ENCODE results near the gene TCL1A.

The TCL1A gene

DNA sequence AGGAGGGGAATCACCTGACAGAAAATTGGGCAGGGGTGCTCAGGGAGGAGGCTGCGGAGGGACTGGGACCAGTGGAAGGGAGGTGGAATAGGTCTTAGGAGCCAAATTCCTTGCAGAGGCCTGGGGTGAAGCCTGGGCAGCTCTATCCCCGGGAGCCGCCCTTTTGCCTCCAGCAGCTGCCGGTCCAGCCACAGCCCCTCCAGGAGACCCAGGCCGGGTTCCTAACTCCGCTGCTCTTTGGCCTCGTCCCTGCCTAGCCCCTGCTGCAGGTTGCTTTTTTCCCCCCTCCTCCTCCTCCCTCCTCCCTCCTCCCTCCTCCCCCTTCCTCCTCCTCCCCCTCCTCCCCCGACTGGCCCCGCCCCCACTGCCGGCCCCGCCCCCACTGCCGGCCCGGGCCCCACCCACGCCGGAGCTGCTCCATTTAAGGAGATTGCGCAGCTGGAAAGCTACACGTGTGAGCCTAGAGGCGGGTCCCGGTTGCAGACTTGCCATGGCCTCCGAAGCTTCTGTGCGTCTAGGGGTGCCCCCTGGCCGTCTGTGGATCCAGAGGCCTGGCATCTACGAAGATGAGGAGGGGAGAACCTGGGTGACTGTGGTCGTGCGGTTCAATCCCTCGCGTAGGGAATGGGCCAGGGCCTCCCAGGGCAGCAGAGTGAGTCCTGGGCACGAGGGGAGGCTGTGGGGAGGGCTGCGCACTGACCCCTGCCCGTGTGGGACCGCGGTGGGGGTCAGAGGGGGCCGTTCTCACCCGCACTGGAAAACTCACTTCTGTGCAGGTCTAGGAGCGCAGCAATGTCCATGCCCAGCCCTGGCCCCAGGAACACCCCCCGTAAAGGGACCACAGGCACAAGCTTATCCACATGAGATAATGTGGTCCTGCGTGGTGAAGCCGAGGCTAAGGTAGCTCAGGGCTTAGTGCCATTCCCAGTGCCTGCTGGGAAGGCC, 27.7 kb downstream of the TCL1A start, which contains the start of gene TCL1B:
Gene TCL1B (plus strand): TSS at position 449 of the 945 bp plus-strand sequence. CDS start 42 bp downstream, at position 491.
- H2AFZ ChIP-seq (ENCODE audit: low read depth, low read length), result no peak within 1 kb of the TSS
- H4K20me1 ChIP-seq (ENCODE audit: insufficient read depth, low read length), result no peaks in the 10 kb centered on the region
- DNase-seq, result no peak
- H3K27me3 ChIP-seq (ENCODE audit: insufficient read depth, low read length, poor library complexity), result no peaks in the 10 kb centered on the region
- H3K4me3 ChIP-seq (ENCODE audit: low read depth in 1 of 2, low read length in 2 of 2), result no peak within 1 kb of the TSS
- no peaks in the 10 kb centered on the region for H3K4me1 ChIP-seq (ENCODE audit: insufficient read depth, low read length)
- no peak for TF ChIP-seq EZH2 (IDR thresholded peaks at IDR 0.05; ENCODE audit: borderline replicate concordance, low read depth, low read length, severe bottlenecking)
- TF ChIP-seq, protein P1, sequence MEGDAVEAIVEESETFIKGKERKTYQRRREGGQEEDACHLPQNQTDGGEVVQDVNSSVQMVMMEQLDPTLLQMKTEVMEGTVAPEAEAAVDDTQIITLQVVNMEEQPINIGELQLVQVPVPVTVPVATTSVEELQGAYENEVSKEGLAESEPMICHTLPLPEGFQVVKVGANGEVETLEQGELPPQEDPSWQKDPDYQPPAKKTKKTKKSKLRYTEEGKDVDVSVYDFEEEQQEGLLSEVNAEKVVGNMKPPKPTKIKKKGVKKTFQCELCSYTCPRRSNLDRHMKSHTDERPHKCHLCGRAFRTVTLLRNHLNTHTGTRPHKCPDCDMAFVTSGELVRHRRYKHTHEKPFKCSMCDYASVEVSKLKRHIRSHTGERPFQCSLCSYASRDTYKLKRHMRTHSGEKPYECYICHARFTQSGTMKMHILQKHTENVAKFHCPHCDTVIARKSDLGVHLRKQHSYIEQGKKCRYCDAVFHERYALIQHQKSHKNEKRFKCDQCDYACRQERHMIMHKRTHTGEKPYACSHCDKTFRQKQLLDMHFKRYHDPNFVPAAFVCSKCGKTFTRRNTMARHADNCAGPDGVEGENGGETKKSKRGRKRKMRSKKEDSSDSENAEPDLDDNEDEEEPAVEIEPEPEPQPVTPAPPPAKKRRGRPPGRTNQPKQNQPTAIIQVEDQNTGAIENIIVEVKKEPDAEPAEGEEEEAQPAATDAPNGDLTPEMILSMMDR (IDR thresholded peaks at IDR 0.05; ENCODE audit: borderline replicate concordance, extremely low read depth, low read length, poor library complexity, severe bottlenecking), result no peak
- H3K4me2 ChIP-seq (ENCODE audit: insufficient read depth, low read length), result no peak within 1 kb of the TSS
- no peaks in the 10 kb centered on the region for H3K36me3 ChIP-seq (ENCODE audit: insufficient read depth, low read length)
- no peaks in the 10 kb centered on the region for H3K9me3 ChIP-seq (ENCODE audit: insufficient read depth, low read length, severe bottlenecking)
- no peak within 1 kb of the TSS for H3K27ac ChIP-seq (ENCODE audit: low read length)
- ATAC-seq (ENCODE audit: insufficient read depth, low read depth), result no peak
- H3K79me2 ChIP-seq (ENCODE audit: insufficient read depth, low read length), result no peaks in the 10 kb centered on the region
- no peak within 1 kb of the TSS for H3K9ac ChIP-seq (ENCODE audit: low read depth, low read length)

DNA sequence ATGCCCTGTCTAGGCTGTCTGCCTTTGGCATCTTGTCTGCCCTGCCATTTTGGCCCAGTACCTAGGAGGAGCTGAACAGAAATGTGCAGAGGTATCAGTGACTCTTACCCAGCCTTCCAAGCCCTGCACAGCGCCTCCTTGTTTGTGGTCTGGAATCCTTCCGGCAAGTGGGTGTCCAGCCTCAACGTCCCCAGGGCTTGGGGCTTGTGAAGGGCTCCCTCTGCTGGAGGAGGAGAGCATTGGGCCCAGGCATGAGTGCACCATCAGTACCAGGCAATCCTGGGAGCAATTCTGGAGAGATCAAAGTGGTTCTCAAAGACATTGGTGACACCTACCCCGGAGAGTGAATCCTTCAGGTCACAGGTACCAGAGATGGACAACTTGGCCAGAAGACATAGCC, 30.1 kb downstream of the TCL1A start:
- no peaks in the 10 kb centered on the region for H3K4me1 ChIP-seq (ENCODE audit: insufficient read depth, low read length)
- ATAC-seq (ENCODE audit: insufficient read depth, low read depth) (no peak), DNase-seq (peak; percentile 15)
- H3K9me3 ChIP-seq (ENCODE audit: insufficient read depth, low read length, severe bottlenecking), result no peaks in the 10 kb centered on the region
- H2AFZ ChIP-seq (ENCODE audit: low read depth, low read length), result no peak overlapping the region
- no peaks in the 10 kb centered on the region for H3K36me3 ChIP-seq (ENCODE audit: insufficient read depth, low read length)
- H3K4me2 ChIP-seq (ENCODE audit: insufficient read depth, low read length), result no peak overlapping the region
- H3K9ac ChIP-seq (ENCODE audit: low read depth, low read length), result no peak overlapping the region
- H4K20me1 ChIP-seq (ENCODE audit: insufficient read depth, low read length), result no peaks in the 10 kb centered on the region
- no peaks in the 10 kb centered on the region for H3K79me2 ChIP-seq (ENCODE audit: insufficient read depth, low read length)
- no peak overlapping the region for H3K4me3 ChIP-seq (ENCODE audit: low read depth in 1 of 2, low read length in 2 of 2)
- H3K27me3 ChIP-seq (ENCODE audit: insufficient read depth, low read length, poor library complexity), result no peaks in the 10 kb centered on the region
- no peak for TF ChIP-seq EZH2 (IDR thresholded peaks at IDR 0.05; ENCODE audit: borderline replicate concordance, low read depth, low read length, severe bottlenecking)
- TF ChIP-seq, protein P1 (IDR thresholded peaks at IDR 0.05; ENCODE audit: borderline replicate concordance, extremely low read depth, low read length, poor library complexity, severe bottlenecking), result peak; percentile 62
- no peak overlapping the region for H3K27ac ChIP-seq (ENCODE audit: low read length)

DNA sequence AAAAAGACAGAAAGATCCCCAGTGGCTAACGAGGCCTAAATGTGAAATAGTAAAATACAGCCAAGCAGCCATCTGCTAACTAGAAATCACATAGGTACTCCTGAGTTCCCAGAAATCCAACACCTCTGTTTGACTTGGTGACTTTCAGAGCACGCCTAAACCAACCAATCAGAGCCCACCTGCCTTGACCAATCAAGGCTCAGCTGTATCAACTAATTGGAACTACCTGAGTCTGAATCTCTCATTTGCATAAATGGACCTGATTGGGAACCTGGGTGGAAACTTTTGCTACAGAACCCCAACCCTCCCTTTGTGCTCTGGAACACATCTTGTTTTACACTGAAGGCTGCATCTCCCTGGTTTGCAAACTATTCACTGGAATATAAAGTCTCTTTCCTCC, 32.8 kb downstream of the TCL1A start:
- H3K4me1 ChIP-seq (ENCODE audit: insufficient read depth, low read length), result no peaks in the 10 kb centered on the region
- H3K9ac ChIP-seq (ENCODE audit: low read depth, low read length), result no peak overlapping the region
- no peaks in the 10 kb centered on the region for H3K9me3 ChIP-seq (ENCODE audit: insufficient read depth, low read length, severe bottlenecking)
- no peaks in the 10 kb centered on the region for H4K20me1 ChIP-seq (ENCODE audit: insufficient read depth, low read length)
- DNase-seq (no peak), ATAC-seq (ENCODE audit: insufficient read depth, low read depth) (no peak)
- no peak overlapping the region for H3K4me2 ChIP-seq (ENCODE audit: insufficient read depth, low read length)
- no peak overlapping the region for H3K27ac ChIP-seq (ENCODE audit: low read length)
- H3K79me2 ChIP-seq (ENCODE audit: insufficient read depth, low read length), result no peaks in the 10 kb centered on the region
- TF ChIP-seq, protein P1 (IDR thresholded peaks at IDR 0.05; ENCODE audit: borderline replicate concordance, extremely low read depth, low read length, poor library complexity, severe bottlenecking), result no peak
- no peak for TF ChIP-seq EZH2 (IDR thresholded peaks at IDR 0.05; ENCODE audit: borderline replicate concordance, low read depth, low read length, severe bottlenecking)
- no peak overlapping the region for H2AFZ ChIP-seq (ENCODE audit: low read depth, low read length)
- no peak overlapping the region for H3K4me3 ChIP-seq (ENCODE audit: low read depth in 1 of 2, low read length in 2 of 2)
- no peaks in the 10 kb centered on the region for H3K36me3 ChIP-seq (ENCODE audit: insufficient read depth, low read length)
- H3K27me3 ChIP-seq (ENCODE audit: insufficient read depth, low read length, poor library complexity), result no peaks in the 10 kb centered on the region
